Activated CD8-positive, alpha-beta memory T cell treated with anti-CD3 and anti-CD28 coated beads, Interleukin-2, amount 50 U/mL, for 24 hours (primary cell): ENCODE results near the gene TNNC2.

ENCODE experiments used
- DNase-seq: peaks from one replicate; pipeline ENCODE4 v3.0.0-alpha.2; 2020; ENCODE audit errors: extremely low read depth

TNNC2 gene

GRCh38 chr20:45781391-45781931 lies 45.7 kb downstream of the TNNC2 start:
- no peak for DNase-seq

- DNase-seq, result no peak
These were observed 47.0 kb downstream of the TNNC2 start for GRCh38 chr20:45780159-45780558.

- DNase-seq, result no peak
These were observed 47.8 kb downstream of the TNNC2 start for GRCh38 chr20:45779011-45779915.

GRCh38 chr20:45776931-45777330 lies 50.2 kb downstream of the TNNC2 start:
- DNase-seq, result no peak

GRCh38 chr20:45775411-45775810 lies 51.7 kb downstream of the TNNC2 start:
- DNase-seq, result no peak

GRCh38 chr20:45774945-45775344 lies 52.2 kb downstream of the TNNC2 start:
- no peak for DNase-seq
